GM20431 (cell line): ENCODE measurements around the gene ZNF662.
"Not testable (repeated sequence)": the region's sequence is repeated elsewhere in the genome, so short reads cannot be mapped to it uniquely, and the experiment has no call there.

Experiments used
- in situ Hi-C: fragments of 300-500 bp; cut with MseI, MboI; formaldehyde crosslinking; loops from one replicate; pipeline ENCODE4 v1.15.0; 2020; ENCODE audit warnings: low sequenced_read_pairs; ENCODE audit not compliant: unreplicated experiment

Gene ZNF662

GRCh38 chr3:42906070-42906847, at the start of gene ZNF662:
ZNF662 (plus strand) TSS chr3:42906142; CDS start chr3:42908115, 1,973 bp downstream.
- in situ Hi-C loops: no loop called here

DNA sequence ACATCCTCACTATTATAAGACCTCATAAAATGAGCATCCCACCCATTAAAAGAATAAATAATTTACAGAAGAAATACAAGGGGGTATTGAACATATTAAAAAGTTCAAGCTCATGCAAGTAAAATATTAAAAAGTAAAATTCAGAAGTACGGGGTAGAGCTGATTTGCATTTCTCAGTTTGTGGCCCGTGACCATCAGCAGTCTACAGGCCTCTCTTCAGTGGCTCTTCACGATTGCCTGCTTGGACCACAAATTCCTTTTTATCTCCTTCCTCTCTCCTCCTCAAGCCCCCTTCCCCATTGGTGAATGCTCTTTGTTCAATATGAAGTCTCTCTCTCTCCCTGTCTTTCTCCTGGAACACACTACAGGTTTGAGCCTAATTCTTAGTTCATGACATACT, 49.4 kb upstream of the ZNF662 start:
- in situ Hi-C loops: no loop called here

GRCh38 chr3:42864321-42864950, 41.5 kb upstream of the ZNF662 start:
- in situ Hi-C loops: no loop called here

DNA sequence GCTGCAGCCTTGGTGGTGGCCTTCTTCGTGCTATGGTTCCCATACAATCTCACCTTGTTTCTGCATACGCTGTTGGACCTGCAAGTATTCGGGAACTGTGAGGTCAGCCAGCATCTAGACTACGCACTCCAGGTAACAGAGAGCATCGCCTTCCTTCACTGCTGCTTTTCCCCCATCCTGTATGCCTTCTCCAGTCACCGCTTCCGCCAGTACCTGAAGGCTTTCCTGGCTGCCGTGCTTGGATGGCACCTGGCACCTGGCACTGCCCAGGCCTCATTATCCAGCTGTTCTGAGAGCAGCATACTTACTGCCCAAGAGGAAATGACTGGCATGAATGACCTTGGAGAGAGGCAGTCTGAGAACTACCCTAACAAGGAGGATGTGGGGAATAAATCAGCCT, 40.7 kb upstream of the ZNF662 start:
- in situ Hi-C loops: no loop called here

- in situ Hi-C loops: no loop called here
Measured at GRCh38 chr3:42867138-42867537, 38.8 kb upstream of the ZNF662 start.

GRCh38 chr3:42868841-42869240, 37.1 kb upstream of the ZNF662 start:
- in situ Hi-C loops: no loop called here

DNA sequence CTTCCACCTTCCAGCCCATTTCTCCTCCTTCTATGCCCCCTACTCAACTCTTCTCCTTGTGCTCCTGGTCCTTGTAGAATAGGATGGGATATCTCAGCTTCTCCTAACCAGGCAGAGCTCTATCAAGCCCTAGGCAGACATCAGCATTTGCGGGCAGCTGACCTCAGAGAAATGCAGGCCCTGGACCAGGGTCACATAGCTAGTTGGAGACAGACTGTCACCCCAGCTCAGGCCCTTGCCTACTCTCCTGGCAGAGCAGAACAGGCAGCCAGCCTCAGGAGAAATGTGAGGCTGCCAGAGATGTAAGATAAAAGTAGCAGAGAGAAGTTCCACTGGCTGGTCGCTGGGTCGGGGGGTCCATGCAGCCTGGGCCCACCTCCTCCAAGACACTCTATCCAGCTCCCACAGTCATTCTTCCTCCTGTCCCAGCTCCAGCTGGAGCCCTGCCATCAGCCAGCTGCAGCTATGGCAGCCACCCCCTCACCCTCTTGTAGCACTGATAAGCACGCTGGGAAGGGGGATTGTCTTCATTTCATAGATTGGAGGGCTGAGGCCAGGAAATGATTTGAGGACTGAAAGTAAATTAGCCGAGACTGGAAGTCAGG, 34.2 kb upstream of the ZNF662 start:
- in situ Hi-C loops: no loop called here

DNA sequence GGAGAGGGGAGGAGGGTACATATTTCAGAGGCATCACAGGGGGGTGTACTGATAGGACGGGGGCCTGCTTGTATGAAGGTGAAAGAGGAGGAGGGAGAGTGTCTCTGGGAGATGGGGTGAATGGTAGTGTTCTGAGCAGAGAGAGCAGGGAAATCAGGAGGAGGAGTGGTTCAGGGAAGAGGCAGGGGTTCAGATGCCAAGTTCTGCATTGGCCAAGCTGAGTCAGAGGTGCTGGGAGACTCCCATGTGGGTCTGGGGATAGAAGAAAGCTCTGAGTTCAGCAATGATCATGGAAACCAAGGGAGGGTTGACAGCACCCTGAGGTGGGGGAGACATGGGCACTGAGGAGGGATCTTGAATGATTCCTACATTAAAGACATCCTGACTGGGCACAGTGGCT, 33.2 kb upstream of the ZNF662 start:
- in situ Hi-C loops: no loop called here

GRCh38 chr3:42873221-42873982, 32.5 kb upstream of the ZNF662 start:
- in situ Hi-C loops: no loop called here

DNA sequence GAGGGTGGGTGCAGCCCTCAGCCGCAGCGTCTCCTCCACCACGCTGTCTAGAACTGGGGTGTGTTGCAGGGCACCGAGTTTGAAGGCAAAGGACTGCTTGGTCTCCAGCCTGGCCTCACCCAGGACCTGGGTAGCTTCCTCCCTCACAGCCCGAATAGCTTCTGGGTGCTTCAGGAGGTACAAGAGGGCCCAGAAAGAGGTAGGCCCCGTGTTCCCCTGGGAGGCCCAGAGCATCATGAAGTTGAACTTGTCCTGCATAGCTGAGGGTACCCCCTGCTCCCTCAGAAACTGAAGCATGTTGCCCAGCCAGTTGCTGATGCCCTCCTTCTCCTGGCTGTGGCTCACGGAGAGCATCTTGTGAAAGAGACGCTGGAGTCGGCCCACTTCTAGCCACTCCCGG, 31.2 kb upstream of the ZNF662 start:
- in situ Hi-C loops: no loop called here

DNA sequence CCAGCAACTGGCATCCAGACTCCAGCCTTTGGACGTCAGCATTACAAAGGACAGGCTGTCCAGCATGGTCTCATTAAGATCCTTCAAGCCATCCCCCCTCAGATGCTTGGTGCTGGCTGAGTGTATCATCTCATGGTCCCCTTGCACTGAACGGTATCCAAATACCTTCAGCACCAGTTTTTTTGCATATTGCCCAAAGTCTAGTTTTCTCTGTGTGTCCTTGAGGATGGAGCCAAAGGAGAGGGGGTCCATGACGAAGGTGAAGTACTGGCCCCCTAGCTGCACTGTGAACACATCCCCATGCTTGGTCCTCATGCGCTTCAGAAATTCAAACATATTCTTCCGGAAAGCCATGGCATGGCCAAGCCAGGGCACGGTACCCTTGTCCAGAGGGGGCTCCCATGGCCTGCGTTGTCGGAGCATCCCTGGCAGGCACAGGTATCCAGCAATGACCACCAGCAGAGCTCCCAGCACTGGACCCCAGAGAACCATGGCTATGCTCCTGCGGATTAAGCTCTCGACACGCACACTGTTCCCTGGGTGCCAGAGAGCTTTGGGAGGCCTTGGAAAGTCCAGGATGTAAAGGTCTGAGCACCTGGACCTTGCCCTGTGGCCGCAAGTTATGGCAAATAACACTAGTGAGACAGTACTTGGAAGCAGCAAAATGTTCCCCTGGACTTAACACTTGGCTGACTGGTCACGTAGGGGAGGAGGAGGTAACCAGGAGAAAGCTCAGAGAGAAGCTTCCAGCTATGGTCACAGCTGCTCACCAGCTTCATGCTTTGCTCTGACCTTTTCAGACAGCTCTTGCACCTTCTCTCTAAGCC, 30.4 kb upstream of the ZNF662 start, which contains the start of gene CYP8B1:
TSS of gene CYP8B1 (minus strand) at position 555 of the 827 bp plus-strand sequence. CDS start at position 492, 63 bp downstream.
- in situ Hi-C loops: no loop called here

DNA sequence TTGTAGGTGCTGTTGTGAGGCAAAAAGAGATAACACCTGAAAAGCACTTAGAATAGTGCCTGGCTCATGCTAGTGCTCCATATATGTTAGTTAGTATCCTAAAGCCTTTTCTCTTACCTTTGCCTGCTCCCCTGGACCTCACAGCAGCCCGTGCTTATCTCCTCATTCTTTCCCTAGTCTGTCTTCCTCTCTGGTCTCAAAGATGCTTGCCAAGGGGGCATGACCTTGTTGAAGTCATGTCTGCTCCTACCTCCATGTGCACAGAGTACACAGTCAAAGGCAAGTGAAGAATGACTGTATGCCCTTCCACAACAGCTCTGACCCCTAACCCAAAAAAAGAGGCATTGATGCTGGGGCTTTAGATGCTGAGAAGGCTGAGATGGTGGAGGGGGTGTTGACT, 29.5 kb upstream of the ZNF662 start:
- in situ Hi-C loops: no loop called here

GRCh38 chr3:42876940-42877720, 28.8 kb upstream of the ZNF662 start:
- in situ Hi-C loops: no loop called here

DNA sequence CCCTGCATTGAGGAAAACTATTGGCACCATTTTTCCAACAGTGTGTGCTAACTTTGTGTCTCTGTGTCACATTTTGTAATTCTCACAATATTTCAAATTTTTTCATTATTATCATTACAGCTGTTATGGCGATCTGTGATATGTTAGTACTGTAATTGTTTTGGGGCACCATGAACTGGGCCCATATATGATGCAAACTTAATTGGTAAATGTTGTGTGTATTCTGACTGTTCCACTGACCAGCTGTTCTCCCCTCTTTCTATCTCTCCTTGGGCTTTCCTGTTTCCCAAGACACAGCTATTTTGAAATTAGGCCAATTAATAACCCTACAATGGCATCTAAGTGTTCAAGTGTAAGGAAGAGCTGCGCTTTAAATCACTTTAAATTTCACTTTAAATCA, 28.1 kb upstream of the ZNF662 start:
- in situ Hi-C loops: no loop called here

- in situ Hi-C loops: no loop called here
Measured at GRCh38 chr3:42880183-42880582, 25.8 kb upstream of the ZNF662 start.

- in situ Hi-C loops: no loop called here
Measured at GRCh38 chr3:42880601-42881451, 25.1 kb upstream of the ZNF662 start.

- in situ Hi-C loops: not testable (repeated sequence)
Measured at GRCh38 chr3:42883251-42883930, 22.6 kb upstream of the ZNF662 start.
